Left forelimb (tissue), 1 donor: ENCODE results near the gene ART5.
"Not testable (repeated sequence)": the region's sequence is repeated elsewhere in the genome, so short reads cannot be mapped to it uniquely, and the experiment has no call there.

Experiments used
- DNase-seq: peaks from one replicate; pipeline ENCODE4 v3.0.0-alpha.2; 2018; ENCODE audit warnings: low spot score

ART5 gene

DNA sequence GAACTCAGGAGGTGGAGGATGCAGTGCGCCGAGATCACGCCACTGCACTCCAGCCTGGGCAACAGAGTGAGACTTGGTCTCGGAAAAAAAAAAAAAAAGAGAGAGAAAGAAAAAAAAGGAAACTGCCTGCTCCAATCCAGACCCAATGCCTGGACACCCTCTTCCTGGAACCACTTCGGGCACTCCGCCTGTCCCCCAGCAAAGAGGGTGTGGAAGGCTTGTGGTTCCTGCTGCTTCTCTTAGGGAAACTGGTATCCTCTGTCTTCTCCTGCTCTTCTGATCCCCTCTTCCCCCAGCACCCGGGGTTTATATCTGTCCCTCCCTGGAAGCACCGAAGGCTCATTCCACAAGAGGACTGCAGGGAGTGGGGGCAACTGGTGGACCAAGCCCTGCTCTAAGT lies 16.5 kb upstream of the ART5 start:
- no peak for DNase-seq

DNA sequence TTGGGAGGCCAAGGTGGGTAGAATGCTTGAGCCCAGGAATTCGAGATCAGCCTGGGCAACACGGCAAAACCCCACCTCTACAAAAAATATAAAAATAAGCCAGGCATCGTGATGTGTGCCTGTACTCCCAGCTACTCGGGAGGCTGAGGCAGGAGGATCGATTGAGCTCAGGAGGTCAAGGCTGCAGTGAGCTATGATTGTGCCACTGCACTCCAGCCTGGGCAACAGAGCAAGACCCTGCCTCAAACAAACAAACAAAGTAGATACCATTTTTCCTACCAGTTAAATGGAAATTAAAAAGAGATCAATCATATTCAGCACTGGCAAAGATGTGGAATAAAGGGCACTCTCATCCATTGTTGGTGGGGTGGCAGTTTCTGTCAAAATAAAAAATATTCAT lies 15.5 kb upstream of the ART5 start:
- DNase-seq, result not testable (repeated sequence)

DNA sequence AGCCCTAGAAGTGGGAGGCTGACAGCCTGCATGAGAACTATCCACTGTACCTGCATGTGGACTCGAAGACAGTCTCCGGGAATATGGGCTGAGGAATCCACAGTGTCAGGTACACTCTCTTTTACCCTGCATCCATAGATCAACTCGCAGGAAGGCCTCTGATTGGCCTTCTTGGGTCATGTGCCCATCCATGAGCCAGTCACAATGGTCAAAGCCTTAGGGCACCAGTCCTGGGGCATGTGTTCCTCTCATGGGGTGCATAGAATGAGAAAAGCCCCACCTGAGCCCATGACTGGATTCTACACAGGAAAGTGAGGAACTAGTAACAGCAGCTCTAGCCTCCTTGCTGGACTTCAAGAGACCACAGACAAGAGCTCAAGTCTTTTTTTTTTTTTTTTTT lies 13.8 kb upstream of the ART5 start:
- no peak for DNase-seq

DNA sequence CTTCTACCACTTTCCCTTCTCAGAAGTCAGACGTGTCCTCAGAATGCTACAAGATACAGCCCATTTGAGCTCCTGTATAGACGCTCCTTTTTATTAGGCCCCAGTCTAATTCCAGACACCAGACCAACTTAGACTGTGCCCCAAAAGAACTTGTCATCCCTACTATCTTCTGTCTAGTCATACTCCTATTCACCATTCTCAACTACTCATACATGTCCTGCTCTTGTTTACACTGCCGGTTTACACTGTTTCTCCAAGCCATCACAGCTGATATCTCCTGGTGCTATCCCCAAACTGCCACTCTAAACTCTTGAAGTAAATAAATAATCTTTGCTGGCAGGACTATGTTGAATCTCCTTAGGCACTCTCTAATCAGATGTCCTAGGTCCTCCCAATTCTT lies 10.7 kb upstream of the ART5 start:
- not testable (repeated sequence) for DNase-seq

DNA sequence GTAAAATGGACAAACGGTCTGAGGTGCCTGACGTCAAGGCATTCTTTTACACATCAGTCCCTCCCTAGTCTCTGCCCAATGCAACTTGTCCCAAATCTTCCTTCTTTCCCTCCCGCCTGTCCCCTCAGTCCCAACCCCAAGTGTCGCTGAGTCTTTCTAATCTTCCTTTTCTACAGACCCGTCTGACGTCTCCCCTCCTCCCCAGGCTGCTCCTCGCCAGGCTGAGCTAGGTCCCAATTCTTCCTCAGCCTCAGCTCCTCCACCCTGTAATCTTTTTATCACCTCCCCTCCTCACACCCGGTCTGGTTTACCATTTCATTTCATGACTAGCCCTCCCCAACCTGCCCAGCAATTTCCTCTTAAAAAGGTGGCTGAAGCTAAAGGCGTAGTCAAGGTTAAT lies 7.6 kb upstream of the ART5 start:
- DNase-seq, result not testable (repeated sequence)

DNA sequence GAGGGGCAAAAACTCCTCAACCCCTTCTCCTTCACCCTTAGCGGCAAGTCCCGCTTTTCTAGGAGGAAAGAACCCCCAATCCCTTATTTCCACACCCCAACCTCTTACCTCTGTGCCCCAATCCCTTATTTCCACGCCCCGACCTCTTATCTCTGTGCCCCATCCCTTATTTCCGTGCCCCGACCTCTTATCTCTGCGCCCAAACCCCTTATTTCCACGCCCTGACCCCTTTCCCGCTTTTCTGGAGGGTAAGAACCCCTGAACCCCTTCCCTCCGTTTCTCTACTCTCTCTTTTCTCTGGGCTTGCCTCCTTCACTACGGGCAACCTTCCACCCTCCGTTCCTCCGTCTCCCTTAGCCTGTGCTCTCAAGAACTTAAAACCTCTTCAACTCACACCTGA lies 7.1 kb upstream of the ART5 start:
- not testable (repeated sequence) for DNase-seq

DNA sequence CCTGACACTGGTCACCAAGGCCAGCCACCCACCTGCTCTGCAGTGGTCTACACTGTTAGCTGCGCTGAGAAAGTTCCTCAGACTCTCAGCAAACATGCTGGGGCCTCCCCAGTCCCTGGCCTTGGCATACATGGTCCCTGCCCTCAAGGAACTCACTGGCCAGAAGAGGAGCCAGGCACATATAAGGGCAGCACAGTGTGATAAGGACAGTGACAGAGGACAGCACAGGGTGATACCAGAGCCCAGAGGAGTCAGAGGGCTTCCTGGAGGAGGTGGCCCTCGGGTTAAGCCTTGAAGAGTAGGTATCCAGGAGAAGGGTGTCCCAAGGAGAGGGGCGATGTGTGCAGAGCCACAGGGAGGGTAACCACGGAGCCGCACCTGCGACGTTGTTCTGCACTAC lies 3.8 kb upstream of the ART5 start:
- DNase-seq, result no peak

DNA sequence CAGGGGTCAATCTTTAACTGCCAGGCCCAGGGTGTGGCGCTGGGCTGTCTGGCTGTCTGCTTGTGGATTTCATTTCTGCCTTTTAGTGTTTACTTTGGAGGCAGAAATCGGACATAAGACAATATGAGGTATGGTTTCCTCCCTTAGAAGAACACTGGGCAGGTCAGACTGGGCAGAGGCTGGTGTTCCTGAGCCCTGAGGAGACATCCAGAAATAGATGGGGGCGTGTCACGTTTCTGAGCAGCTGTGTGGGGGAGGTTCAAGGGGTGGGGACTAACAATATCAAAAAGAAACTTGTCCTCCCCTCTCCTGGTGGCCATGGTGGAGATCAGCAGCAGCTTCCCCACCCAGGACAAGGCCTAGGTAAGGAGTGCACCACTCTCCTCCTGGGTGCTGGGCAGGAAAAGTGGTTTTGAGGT lies 3.0 kb upstream of the ART5 start, which contains the start of gene ART1:
Gene ART1, plus strand, starts transcription at position 312 of the 419 bp plus-strand sequence. CDS start 14,086 bp downstream, outside the sequence.
- DNase-seq, result no peak

DNA sequence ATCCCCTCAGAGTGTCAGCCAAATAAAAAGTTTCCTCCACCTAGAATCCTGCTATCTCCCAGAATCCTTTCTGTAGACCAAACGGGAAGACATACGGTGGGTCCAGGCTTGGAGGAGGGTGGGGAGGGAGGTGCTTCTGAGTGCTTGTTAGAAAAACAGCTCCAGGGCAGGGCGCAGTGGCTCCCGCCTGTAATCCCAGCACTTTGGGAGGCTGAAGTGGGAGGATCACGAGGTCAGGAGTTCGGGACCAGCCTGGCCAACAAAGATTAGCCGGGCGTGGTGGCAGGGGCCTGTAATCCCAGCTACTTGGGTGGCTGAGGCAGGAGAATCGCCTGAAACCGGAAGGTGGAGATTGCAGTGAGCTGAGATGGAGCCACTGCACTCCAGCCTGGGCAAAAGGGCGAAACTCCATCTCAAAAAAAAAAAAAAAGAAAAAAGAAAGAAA lies 1.3 kb upstream of the ART5 start:
- DNase-seq, result not testable (repeated sequence)

DNA sequence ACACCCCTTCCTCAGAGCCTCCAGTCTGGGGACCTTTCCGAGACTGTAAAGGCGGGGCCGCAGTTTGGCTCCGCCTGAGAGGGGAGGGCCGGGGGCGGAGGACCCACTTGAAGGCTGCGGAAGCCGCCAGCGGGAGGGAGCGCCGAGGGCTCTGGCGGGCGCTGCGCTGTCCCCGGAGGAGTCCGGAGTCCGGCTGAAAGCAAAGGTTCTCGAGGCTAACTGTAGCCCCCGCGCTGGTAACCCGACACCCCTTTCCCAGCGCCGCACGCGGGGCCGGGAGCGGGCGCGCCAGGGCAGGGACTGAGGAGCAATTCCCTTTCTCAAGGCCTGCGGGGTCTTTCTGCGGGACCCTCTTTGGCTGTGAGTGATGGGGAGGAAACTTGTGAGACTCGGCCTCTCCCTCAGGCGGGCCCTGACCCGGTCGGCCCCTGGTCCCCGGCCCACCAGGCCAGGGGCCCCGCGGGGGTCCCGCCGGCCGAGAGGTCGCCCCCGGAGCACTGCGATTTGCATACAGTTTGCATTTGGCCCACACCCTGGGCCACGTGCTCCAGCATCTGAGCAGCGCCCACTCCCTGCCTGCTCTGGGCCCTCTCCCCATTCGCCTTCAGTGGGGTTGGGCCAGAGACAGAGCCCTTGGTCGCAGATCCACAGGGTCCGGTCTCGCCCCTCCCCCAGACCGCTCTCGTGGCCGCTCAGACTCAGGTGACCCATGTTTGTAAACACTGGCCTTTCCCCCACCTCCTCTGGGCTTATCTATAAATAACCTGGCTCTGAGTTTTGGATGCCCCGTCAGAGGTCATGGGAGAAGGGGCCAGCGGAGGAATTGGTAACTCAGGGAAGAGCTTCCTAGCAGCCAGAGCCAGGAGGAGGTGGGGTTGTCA lies 519 bp upstream of the ART5 start:
- peak; percentile 86 for DNase-seq

DNA sequence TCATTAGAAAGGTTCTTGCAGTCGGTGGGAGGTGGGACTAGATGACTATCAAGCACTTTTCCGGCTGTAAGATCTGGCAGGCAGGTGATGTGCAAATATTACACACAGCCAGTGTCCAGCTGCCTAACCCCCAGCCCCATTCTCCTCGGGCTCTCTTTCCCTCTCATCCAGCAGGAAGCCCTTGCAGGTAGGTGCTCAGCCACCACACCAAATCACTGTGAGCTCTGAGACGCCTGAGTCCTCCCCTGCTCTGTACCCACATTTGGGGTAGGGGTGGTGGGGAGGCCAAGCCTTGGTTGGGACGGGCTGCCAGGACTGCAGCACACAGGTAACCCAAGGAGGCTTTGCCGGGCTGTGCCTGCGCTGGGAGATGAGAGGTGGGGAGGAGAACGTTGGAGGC lies 601 bp downstream of the ART5 start:
- no peak for DNase-seq

DNA sequence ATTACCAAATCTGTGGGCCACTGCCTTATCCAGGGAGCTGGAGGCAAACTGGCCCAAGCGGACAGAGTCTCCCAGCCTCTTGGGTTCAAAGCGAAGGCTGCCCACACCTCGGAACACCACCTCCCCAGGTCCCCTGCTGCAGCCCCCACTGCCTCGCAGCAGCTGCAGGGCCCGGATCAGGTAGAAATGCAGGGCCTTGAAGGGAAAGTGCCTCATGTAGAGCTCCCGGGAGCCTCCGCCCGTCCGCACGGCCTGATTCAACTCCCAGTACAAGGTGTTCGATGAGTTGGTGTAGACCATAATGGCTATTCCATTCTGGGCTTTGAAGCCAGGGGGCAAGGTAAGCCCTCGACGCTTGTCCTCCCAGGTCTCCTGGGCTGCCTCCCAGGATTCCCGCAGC lies 2.0 kb downstream of the ART5 start:
- no peak for DNase-seq

DNA sequence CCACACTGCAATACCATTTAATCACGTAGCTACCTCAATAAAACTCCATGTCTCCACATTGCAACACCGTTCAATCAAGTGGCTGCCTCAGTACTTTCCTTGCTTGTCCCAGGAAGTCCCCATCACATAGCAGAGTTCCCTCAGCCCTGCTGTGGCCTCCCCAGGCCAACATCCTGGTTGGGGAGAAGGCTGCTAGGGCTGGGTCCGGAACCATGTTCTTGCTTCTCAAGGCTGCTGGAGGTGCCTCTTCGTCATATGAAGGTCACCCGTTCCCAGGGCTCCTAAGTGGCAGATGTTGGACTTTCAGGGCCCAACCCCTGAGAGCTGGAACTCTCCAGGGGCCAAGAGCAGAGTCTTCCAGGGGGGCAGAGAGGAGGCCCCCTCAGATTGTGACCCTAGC lies 3.3 kb downstream of the ART5 start:
- no peak for DNase-seq

DNA sequence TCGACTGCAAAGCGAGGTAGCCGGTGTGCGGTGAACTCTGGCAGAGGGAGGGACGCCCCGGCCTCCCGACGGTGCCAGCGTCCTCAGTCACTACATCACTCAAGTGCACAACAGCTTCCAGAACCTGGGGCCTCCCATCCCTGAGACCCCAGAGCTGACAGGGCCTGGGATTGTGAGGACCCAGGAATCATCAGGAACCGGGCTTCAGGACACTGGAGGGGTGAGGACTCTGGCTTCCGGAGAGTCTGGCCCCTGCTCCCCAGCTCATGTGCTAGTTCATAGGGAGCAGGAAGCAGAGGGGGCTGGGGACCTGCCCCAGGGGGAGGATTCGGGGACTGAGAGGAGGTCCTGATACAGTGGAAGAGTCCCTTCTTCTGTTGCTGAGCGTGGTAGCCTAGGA lies 4.6 kb downstream of the ART5 start:
- no peak for DNase-seq

DNA sequence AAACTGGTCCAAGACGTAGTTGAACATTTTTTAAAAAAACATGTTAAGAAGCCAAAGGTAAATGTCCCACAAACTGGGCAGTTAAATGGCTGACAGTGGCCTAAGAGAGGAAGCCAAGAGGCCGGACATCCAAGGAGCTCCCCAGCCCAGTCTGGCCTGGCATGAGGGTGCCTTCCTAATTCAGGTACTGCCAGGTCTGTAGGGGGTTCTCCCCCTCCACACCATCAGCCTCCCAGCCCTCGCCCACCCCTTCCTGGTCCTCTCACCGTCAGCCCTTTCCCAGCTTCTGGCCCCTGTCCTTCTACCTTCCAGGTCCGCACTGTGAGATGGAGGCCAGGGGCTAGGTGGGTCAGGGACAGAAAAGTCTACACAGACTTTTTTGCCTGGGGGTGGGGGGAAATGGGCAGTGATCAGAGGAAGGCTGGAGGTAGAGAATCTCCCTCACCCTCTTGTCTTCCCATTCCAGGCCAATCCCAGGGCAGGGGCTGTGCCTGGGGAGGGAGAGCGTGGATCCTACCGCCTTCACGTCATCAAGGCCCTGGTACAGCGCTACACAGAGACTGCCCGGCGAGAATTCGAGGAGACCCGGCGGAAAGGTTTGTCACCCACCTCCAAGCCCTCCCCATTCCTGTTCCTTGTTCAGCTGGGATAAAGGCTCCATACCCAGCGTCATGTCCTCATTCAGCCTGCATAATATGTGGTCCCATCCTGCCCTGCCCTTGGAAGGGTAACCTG lies 6.0 kb downstream of the ART5 start:
- no peak for DNase-seq

DNA sequence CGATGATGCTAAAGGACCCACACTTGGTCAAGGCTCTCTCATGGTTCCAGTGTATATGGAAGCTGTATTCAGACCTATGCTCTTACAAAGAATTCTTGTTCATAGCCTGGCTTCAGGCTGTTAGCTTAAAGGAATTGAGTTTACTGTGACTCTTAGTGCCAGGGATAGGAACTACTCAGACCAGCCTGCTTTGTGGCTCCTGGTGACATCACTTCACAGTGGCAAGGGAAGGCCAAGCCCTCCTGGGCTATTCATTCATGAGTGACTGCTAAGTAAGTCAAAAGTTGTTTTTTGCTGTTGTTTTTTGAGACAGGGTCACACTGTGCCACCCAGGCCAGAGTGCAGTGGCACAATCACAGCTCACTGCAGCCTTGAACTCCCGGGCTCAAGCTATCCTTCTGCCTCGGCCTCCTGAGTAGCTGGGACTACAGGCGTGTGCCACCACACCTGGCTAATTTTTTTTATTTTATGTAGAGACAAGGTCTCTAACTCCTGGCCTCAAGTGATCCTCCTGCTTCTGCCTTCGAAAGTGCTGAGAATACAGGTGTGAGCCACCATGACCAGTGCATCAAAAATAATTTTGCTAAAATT lies 9.6 kb downstream of the ART5 start:
- no peak for DNase-seq

DNA sequence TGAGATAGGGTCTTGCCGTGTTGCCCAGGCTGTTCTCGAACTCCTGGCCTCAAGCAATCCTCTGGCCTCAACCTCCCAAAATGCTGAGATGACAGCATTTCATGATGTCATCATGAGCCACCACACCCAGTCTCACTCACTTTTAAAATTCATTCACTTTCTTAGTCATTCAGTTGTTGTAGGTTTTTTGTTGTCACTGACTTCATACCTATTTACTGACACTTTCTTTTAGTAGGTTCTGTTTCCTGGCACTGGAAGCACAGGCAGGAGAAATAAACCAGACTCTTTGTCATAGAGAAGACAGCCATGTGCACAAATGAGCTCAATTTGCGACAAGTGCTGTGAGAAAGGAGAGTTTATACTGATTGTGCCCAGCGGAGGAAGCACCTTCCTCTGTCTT lies 10.5 kb downstream of the ART5 start:
- no peak for DNase-seq

DNA sequence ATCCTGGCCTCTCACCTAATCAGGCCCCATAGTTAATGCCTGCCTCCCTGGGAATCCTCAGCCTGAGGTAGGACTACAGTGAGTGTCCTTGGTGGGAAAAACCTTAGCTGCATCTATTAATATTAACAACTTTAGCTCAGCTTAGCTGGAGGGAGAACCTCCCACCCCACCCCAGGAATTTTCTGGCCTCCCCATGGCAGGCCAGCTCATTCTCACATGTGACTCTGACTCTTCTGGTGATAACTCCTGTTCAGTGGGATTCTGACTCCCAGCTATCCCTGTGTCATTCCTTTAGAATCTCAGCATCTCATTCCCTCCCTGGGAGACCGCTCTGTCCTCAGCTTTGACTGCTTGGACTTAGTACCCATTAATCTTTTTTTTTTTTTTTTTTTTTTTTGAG lies 14.5 kb downstream of the ART5 start:
- DNase-seq, result no peak

DNA sequence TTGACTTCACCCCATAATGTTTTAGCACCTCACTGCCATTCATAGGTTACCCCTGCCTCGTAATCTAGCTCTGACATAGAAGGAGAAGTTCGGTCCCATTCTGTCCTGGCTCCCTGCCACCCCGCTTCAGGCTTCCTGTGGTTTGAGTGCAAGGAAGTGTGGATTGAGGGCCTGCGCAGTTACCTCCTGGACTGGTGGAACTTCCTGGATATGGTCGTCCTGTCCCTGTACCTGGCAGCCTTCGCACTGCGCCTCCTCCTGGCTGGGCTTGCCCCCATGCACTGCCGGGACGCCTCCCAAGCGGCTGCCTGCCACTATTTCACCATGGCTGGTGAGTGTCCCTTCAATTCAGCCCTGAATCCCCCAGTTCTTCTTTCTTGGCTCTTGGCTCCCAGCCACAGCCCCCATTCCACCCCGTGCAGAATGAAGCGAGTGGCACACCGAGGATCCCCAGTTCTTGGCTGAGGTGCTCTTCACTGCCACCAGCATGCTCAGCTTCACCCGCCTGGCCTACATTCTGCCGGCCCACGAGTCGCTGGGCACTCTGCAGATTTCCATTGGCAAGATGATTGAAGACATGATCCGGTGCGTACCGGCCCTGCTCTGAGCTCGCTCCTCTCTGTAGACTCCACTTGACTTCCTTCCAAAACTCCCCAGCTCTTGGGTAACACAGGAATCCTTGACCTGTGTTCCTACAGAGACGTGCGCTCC lies 15.4 kb downstream of the ART5 start:
- DNase-seq, result no peak

DNA sequence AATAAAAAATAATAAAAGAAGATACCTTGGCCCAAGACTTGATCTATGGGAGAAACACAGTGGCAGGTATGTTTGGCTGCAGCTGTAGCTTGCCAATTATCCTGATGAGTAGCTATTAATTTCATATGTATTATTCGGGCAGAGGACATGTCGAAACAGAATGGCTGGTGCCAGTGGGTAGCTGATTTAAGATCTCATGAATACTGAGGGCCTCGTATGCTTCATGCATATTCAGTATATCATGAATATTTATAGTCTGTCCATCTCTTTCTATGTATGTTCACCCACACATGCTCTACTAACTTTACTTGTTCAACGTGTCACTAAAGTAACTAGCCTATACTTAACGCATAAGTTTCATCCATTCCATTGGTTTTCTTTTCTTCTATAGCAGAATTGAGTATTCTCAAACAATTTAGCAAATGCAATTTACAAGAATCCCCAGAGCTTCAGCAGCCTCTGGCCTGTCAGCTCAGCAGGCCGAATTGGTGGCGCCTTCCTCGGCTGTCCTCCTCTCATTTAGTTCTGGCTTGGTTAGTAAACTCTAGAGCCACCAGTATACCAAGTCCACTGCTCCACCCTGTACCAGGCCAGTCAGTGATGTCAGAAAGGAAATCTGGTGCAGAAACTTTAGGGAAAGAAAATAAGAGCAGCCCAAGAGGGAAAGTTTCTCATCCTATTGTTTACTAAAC lies 17.9 kb downstream of the ART5 start:
- no peak for DNase-seq

DNA sequence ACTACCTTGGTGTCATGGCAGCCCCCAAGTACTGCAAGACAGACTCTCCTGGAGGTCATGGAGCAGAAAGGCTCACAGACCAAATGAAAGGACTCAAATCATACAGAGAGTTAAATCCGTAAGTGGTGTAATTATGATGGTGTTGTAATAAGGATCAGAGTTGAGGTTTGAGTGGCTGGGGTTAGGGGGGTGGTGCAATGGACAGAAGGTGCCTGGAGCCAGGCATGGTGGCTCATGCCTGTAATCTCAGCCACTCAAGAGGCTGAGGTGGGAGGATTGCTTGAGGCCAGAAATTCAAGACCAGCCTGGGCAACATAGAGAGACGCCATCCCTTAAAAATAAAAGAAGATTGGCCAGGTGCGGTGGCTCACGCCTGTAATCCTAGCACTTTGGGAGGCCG lies 18.7 kb downstream of the ART5 start:
- DNase-seq, result peak; percentile 37

DNA sequence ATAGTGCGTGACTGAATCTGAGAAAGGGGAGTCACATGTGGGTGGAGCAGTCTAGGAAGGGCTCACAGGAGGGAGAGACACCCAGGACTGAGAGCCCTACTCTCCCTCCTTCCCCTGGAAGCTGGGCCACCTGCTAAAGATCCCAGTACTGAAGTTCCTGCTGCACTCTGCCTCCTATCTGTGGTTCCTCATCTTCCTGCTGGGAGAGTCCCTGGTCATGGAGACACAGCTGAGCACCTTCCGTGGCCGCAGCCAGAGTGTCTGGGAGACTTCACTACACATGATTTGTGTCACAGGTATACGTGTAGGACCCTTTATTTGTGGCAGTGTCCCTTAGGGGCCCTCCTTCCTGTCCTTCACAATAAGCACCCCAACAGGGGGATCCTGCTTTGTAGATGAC lies 19.3 kb downstream of the ART5 start:
- peak; percentile 30 for DNase-seq
